Thyroid gland (tissue), 4 donors: Measurements from ENCODE around the gene SCGB1A1. TPM values are rescaled to one million over a fixed set of nuclear protein-coding genes. Genes with fewer than 3 reads are reported as not detected.

Source experiments
- DNase-seq, 2 donors: peaks; one replicate each; pipeline ENCODE4 v3.0.0-alpha.2; 2019
- H3K27ac ChIP-seq, 3 donors: fragments of 200-600 bp; sonication (generic); 1 replicate in 2 of 3; 2 replicates in 1 of 3; pipeline ENCODE4 v1.5.1; 2016 to 2019; ENCODE audit warnings: mild to moderate bottlenecking in 1 of 3, moderate library complexity in 1 of 3
- H3K27me3 ChIP-seq: fragments of 200-600 bp; sonication (generic); one replicate; pipeline ENCODE4 v1.5.1; 2019
- H3K36me3 ChIP-seq, 2 donors: fragments of 200-600 bp; sonication (generic); one replicate each; pipeline ENCODE4 v1.5.1; 2016 to 2019
- H3K4me1 ChIP-seq, 2 donors: fragments of 200-600 bp; sonication (generic); one replicate each; pipeline ENCODE4 v1.5.1; 2017 to 2019
- H3K4me3 ChIP-seq, 3 donors: fragments of 200-600 bp; sonication (generic); replicated peaks in 1 of 3; 1 replicate in 2 of 3; 2 replicates in 1 of 3; pipeline ENCODE4 v1.5.1; 2016; ENCODE audit warnings: mild to moderate bottlenecking in 1 of 3
- H3K9me3 ChIP-seq: fragments of 200-600 bp; sonication (generic); one replicate; pipeline ENCODE4 v1.5.1; 2017
- CTCF ChIP-seq, 6 experiments: fragments of 200-600 bp in 3 of 6; fragments of 450-650 bp in 3 of 6; sonication (generic) in 3 of 6; IDR thresholded peaks; one replicate each; pipeline ENCODE4 v1.5.1; 2016 to 2019; ENCODE audit warnings: antibody characterized with exemption in 6 of 6, mild to moderate bottlenecking in 2 of 6, inconsistent platforms in 1 of 6, moderate library complexity in 1 of 6
- POLR2A ChIP-seq, 2 donors: fragments of 450-650 bp; IDR thresholded peaks; one replicate each; pipeline ENCODE4 v1.6.1; 2017; ENCODE audit warnings: antibody characterized with exemption in 2 of 2, mild to moderate bottlenecking in 2 of 2, moderate library complexity in 1 of 2
- WGBS, 2 donors: methylation state at CpG; one replicate each; pipeline ENCODE4 v1.1.5; 2017; 5-methylcytosine and 5-hydroxymethylcytosine counted together
- intact Hi-C: fragments of 100-400 bp; cut with DNase I; formaldehyde crosslinking; loops from one replicate; pipeline ENCODE4 v1.15.1; 2023
- total RNA-seq, 4 donors: library from RNA; depleted of rRNA; stranded (reverse); fragments of >200 nt; gene quantifications; one replicate each; pipeline ENCODE4 v1.2.3, GENCODE V29; 2016

Gene SCGB1A1
- total RNA-seq, 4 donors from 2014 or later = not detected

DNA sequence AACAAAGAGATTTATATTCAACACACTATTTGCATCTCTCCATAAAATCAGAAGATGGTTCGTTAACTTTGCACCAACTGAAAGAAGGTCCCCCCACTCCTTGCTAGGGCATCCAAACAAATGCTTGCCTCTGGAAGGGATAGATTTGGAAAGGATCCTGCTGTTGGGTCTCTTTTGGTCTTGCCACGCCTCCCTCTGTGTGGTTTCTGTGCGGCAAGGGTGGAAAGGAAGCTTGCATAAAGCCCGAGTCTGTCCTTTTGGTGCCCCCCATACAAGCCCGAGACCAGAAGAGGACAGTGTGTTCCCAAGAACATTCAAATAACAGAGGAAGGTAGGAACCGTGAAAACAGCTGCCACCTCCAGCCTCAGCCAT, 15.1 kb downstream of the SCGB1A1 start:
- TF ChIP-seq POLR2A (IDR thresholded peaks at IDR 0.05) (no peak), CTCF (IDR thresholded peaks at IDR 0.05) (no peak)
- H3K9me3 ChIP-seq = no peaks in the 10 kb centered on the region
- H3K4me1 ChIP-seq = peaks cover 0 to 3% of the 10 kb centered on the region in 2 donors
- H3K36me3 ChIP-seq = no peaks in the 10 kb centered on the region
- intact Hi-C loops = no loop called here
- no peaks in the 10 kb centered on the region for H3K27me3 ChIP-seq
- DNase-seq = no peak
- H3K27ac ChIP-seq = peak overlapping the region in 2 of 3 donors; percentile 12 to 45
- WGBS, 2 donors = 63 to 71% methylated on average over 6 of the region's 6 CpGs
- no peak overlapping the region for H3K4me3 ChIP-seq

- no peak for TF ChIP-seq POLR2A (IDR thresholded peaks at IDR 0.05)
- DNase-seq = no peak
- Histone ChIP-seq H3K27ac (peak overlapping the region in 2 of 3 donors; percentile 23 to 36), H3K36me3 (no peaks in the 10 kb centered on the region), H3K9me3 (no peaks in the 10 kb centered on the region), H3K27me3 (no peaks in the 10 kb centered on the region), H3K4me1 (peaks cover 0 to 8% of the 10 kb centered on the region in 2 donors), H3K4me3 (no peak overlapping the region)
- whole genome bisulfite sequencing, 2 donors = 67 to 68% methylated on average over 5 of the region's 5 CpGs
- intact Hi-C loops = no loop called here
These were observed 17.2 kb downstream of the SCGB1A1 start for GRCh38 chr11:62435846-62436660.

- WGBS, 2 donors = 33 to 100% methylated on average over 1 of the region's 1 CpG
- TF ChIP-seq CTCF (IDR thresholded peaks at IDR 0.05) (no peak), POLR2A (IDR thresholded peaks at IDR 0.05) (no peak)
- peaks cover 0 to 8% of the 10 kb centered on the region in 2 donors for H3K4me1 ChIP-seq
- no peak for DNase-seq
- H3K27ac ChIP-seq = no peak overlapping the region
- H3K9me3 ChIP-seq = no peaks in the 10 kb centered on the region
- H3K27me3 ChIP-seq = no peaks in the 10 kb centered on the region
- no peaks in the 10 kb centered on the region for H3K36me3 ChIP-seq
- intact Hi-C loops = no loop called here
- H3K4me3 ChIP-seq = no peak overlapping the region
These were observed 18.8 kb downstream of the SCGB1A1 start for GRCh38 chr11:62437616-62438015.

DNA sequence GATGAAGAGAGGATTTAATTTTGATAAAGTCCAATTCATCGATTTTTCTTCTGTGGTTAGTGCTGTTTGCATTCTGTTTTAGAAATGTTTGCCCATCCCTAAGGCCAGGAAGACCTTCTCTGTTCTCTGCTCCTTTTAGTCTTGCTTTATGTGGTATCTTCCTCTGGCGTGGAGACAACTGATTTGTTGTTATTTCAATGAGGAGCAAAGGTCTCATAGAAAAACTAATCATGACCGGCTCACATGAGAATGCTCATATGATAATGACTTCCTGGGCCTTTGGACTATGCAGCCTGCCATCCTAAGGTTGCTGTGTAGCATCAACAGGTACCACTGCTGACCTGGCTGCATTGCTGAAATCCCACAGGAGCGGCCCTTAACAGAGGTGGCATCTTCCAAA, 19.8 kb downstream of the SCGB1A1 start:
- no peak overlapping the region for H3K27ac ChIP-seq
- H3K4me1 ChIP-seq = peaks cover 3 to 11% of the 10 kb centered on the region in 2 donors
- intact Hi-C loops = no loop called here
- DNase-seq = no peak
- H3K4me3 ChIP-seq = no peak overlapping the region
- no peaks in the 10 kb centered on the region for H3K36me3 ChIP-seq
- WGBS, 2 donors = 83 to 91% methylated on average over 4 of the region's 4 CpGs
- no peaks in the 10 kb centered on the region for H3K27me3 ChIP-seq
- H3K9me3 ChIP-seq = no peaks in the 10 kb centered on the region
- TF ChIP-seq CTCF (IDR thresholded peaks at IDR 0.05) = no peak
- no peak for TF ChIP-seq POLR2A (IDR thresholded peaks at IDR 0.05)

GRCh38 chr11:62439785-62440602, 21.2 kb downstream of the SCGB1A1 start:
- H3K4me1 ChIP-seq = peaks cover 16 to 25% of the 10 kb centered on the region in 2 donors
- peak overlapping the region in 2 of 3 donors; percentile 53 to 68 for H3K27ac ChIP-seq
- no peak for TF ChIP-seq POLR2A (IDR thresholded peaks at IDR 0.05)
- no peak for TF ChIP-seq CTCF (IDR thresholded peaks at IDR 0.05)
- DNase-seq = no peak
- intact Hi-C loops = no loop called here
- WGBS, 2 donors = 61 to 70% methylated on average over 20 to 23 of the region's 23 CpGs
- H3K27me3 ChIP-seq = no peaks in the 10 kb centered on the region
- H3K36me3 ChIP-seq = no peaks in the 10 kb centered on the region
- no peaks in the 10 kb centered on the region for H3K9me3 ChIP-seq
- no peak overlapping the region for H3K4me3 ChIP-seq
